Lower leg skin (tissue), 4 donors: ENCODE measurements around the gene BUB1B. TPM values are rescaled to one million over a fixed set of nuclear protein-coding genes. Genes with fewer than 3 reads are reported as not detected.
"Not testable (repeated sequence)": the region's sequence is repeated elsewhere in the genome, so short reads cannot be mapped to it uniquely, and the experiment has no call there.

Experiments used
- DNase-seq, 2 donors: peaks; one replicate each; pipeline ENCODE4 v3.0.0-alpha.2; 2019; ENCODE audit warnings: low spot score in 2 of 2
- H3K4me3 ChIP-seq: fragments of 200-600 bp; sonication (generic); 2 replicates; pipeline ENCODE4 v1.5.1; 2017; ENCODE audit warnings: mild to moderate bottlenecking, low read depth; ENCODE audit not compliant: poor library complexity, severe bottlenecking
- POLR2A ChIP-seq, 2 donors: fragments of 450-650 bp; IDR thresholded peaks; one replicate each; pipeline ENCODE4 v1.6.1; 2016 to 2017; ENCODE audit warnings: antibody characterized with exemption in 2 of 2, mild to moderate bottlenecking in 1 of 2, moderate library complexity in 1 of 2
- WGBS, 2 donors: methylation state at CpG; one replicate each; pipeline ENCODE4 v1.1.5; 2018; 5-methylcytosine and 5-hydroxymethylcytosine counted together
- intact Hi-C: fragments of 100-400 bp; cut with DNase I; formaldehyde crosslinking; loops from one replicate; pipeline ENCODE4 v1.15.0; 2023; ENCODE audit warnings: low total_unique reads
- total RNA-seq, 4 donors: library from RNA; depleted of rRNA; stranded (reverse); fragments of >200 nt; gene quantifications; one replicate each; pipeline ENCODE4 v1.1.0, GENCODE V29; 2016
- TF ChIP-seq, protein P1 (sequence below), 3 donors: fragments of 450-650 bp; IDR thresholded peaks; one replicate each; pipeline ENCODE4 v1.5.1; 2016; ENCODE audit warnings: antibody characterized with exemption in 3 of 3, mild to moderate bottlenecking in 3 of 3, moderate library complexity in 2 of 3

The BUB1B gene
- total RNA-seq, 4 donors from 2014 or later: 1.3 to 4.5 (median 2.1) TPM

DNA sequence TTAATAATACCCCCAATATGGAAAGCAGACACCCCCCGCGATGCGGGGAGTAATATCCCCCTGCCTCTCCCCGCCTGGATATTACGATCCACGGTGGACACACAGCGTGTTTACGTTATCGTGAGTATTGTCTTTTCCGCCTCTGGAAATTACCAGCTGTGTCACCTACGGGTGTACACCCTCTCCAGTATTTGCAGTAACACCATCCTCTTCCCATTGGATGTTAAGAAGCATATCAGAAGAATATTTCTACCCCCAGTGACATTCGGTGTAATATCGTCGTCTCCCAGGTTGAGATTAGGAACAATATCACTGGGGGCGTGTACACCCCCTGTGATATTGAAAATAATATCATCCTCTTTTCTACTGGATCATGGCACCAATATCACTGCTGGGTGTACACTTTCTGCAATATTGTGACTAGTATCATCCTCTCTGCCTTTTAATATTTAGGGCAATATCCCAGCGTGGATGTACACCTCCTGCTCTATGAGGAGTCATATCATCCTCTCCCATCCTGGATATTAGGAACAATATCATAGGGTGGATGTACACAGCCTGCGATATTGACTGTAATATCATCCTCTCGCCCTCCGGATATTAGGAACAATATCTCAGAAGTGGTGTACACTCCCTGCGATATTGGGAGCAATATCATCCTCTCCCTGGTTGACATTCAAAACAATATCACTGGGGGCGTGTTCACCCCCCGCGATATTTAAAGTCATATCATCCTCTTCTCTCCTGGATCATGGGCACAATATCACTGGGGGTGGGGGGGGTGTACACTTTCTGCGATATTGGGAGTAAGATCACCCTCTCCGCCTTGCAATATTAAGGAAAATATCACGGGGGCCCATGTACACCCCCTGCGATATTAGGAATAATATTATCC is 31.9 kb upstream of the BUB1B start:
- intact Hi-C loops: no loop called here
- TF ChIP-seq, protein P1, sequence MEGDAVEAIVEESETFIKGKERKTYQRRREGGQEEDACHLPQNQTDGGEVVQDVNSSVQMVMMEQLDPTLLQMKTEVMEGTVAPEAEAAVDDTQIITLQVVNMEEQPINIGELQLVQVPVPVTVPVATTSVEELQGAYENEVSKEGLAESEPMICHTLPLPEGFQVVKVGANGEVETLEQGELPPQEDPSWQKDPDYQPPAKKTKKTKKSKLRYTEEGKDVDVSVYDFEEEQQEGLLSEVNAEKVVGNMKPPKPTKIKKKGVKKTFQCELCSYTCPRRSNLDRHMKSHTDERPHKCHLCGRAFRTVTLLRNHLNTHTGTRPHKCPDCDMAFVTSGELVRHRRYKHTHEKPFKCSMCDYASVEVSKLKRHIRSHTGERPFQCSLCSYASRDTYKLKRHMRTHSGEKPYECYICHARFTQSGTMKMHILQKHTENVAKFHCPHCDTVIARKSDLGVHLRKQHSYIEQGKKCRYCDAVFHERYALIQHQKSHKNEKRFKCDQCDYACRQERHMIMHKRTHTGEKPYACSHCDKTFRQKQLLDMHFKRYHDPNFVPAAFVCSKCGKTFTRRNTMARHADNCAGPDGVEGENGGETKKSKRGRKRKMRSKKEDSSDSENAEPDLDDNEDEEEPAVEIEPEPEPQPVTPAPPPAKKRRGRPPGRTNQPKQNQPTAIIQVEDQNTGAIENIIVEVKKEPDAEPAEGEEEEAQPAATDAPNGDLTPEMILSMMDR (IDR thresholded peaks at IDR 0.05): no peak
- no peak for TF ChIP-seq POLR2A (IDR thresholded peaks at IDR 0.05)
- H3K4me3 ChIP-seq: no peak overlapping the region
- peak in 1 of 2 donors; percentile 48 for DNase-seq
- 78 to 83% methylated on average over 27 of the region's 27 CpGs for WGBS, 2 donors

DNA sequence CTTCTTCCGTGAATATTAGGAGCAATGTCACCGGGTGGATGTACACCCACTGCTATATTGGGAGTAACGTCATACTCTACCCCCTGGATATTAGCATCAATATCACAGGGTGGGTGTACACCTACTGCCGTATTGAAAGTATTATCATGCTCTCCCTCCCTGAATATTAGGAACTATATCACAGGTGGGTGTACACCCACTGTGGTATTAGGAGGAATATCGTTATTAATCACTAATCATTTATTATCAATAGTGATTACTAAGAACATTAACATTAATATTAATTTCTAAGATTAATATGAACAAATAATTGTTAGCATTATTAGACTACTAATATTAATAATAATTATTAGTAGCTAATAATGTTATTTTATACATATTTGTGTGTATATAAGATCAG is 30.8 kb upstream of the BUB1B start:
- no peak for DNase-seq
- intact Hi-C loops: no loop called here
- TF ChIP-seq POLR2A (IDR thresholded peaks at IDR 0.05): no peak
- TF ChIP-seq, protein P1 (IDR thresholded peaks at IDR 0.05): no peak
- no peak overlapping the region for H3K4me3 ChIP-seq
- WGBS, 2 donors: 78 to 82% methylated on average over 5 of the region's 5 CpGs

DNA sequence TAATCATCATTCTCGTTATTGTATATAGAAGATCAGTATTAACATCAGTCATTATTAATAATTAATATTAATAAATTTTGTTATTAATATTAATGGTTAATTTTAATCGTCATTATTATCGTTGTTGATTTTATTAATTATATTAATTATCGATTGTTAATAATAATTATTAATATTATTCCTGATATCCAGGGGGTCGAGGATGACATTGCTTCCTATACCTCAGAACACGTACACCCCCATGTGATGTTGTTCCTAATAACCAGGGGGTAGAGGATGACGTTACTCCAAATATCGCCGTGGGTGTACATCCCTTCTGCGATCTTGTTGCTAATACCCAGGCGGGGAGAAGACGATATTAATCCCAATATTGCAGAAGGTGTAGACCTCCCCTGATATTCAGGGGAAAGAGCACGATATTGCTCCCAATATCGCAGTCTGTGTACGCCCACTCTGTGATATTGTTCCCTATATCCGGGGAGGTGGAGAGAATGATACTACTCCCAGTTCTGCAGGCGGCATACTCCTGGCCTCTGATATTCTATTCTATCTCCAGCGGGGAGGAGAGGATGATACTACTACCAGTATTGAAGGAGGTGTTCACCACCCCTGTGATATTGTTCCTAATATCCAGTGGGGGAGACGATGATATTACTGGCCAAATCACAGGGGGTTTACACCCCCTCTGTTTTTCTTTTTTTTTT is 29.9 kb upstream of the BUB1B start:
- no peak for DNase-seq
- intact Hi-C loops: no loop called here
- no peak for TF ChIP-seq POLR2A (IDR thresholded peaks at IDR 0.05)
- TF ChIP-seq, protein P1 (IDR thresholded peaks at IDR 0.05): no peak
- H3K4me3 ChIP-seq: no peak overlapping the region
- WGBS, 2 donors: 88 to 89% methylated on average over 19 of the region's 19 CpGs

DNA sequence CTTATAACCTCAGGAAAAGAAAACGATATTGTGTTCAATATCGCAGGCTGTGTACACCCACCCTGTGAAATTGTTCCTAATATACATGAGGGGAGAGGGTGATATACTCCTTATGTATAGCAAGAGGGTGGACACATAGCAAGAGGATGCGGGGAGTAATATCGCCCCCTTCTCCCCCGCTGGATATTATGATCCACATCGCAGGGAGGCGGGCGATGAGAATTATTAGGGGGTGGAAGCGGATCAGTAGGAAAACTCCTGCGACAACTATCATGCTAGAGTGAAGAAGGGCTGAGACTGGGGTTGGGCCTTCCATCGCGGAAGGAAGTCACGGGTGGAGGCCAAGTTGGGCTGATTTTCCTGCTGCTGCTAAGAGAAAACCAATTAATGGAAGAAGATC is 27.3 kb upstream of the BUB1B start:
- 88 to 89% methylated on average over 13 of the region's 13 CpGs for WGBS, 2 donors
- DNase-seq: peak in 1 of 2 donors; percentile 70
- no peak overlapping the region for H3K4me3 ChIP-seq
- intact Hi-C loops: no loop called here
- TF ChIP-seq POLR2A (IDR thresholded peaks at IDR 0.05): no peak
- TF ChIP-seq, protein P1 (IDR thresholded peaks at IDR 0.05): no peak

DNA sequence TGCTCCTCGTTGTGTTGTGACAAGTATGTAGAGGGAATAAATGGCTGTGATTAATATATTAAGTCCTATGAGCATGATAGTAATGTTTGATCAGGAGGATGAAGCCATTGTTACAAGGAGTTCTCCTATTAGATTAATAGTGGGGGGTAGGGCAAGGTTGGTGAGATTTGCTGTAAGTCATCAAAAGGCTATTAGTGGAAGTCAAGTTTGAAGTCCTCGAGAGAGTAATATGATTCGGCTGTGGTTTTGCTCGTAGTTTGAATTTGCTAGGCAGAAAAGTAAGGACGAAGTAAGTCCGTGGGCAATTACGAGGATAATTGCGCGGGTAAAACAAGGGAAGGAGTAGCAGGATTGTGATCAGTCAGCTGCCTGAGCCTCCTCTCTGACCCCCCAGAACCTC is 26.0 kb upstream of the BUB1B start:
- no peak overlapping the region for H3K4me3 ChIP-seq
- 73 to 77% methylated on average over 9 of the region's 9 CpGs for WGBS, 2 donors
- no peak for DNase-seq
- no peak for TF ChIP-seq POLR2A (IDR thresholded peaks at IDR 0.05)
- intact Hi-C loops: no loop called here

DNA sequence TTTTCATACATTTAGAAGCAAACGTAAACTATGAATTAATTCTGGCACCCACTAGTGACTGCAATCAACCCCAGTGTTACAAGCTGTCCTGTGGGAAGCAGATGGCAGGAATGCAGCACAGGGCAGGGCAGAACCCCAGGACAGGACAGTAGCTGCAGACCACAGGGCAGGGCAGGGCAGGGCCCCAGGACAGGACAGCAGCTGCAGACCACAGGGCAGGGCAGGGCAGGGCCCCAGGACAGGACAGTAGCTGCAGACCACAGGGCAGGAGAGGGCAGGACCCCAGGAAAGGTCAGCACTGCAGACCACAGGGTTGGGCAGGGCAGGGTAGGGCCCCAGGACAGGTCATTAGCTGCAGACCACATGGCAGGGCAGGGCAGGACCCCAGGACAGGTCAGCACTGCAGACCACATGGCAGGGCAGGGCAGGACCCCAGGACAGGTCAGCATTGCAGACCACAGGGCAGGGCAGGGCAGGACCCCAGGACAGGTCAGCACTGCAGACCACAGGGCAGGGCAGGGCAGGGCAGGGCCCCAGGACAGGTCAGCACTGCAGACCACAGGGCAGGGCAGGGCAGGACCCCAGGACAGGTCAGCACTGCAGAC is 24.9 kb upstream of the BUB1B start:
- DNase-seq: peak in 1 of 2 donors; percentile 26
- 73 to 75% methylated on average over 1 of the region's 1 CpG for WGBS, 2 donors
- H3K4me3 ChIP-seq, intact Hi-C loops: not testable (repeated sequence)
